ENCODE results near the gene CCL22. TPM values are rescaled to one million over a fixed set of nuclear protein-coding genes. Genes with fewer than 3 reads are reported as not detected.

CCL22 gene
- polyA plus RNA-seq, 2 of the 4 experiments (the other 2 are of a cell fraction), result not detected

DNA sequence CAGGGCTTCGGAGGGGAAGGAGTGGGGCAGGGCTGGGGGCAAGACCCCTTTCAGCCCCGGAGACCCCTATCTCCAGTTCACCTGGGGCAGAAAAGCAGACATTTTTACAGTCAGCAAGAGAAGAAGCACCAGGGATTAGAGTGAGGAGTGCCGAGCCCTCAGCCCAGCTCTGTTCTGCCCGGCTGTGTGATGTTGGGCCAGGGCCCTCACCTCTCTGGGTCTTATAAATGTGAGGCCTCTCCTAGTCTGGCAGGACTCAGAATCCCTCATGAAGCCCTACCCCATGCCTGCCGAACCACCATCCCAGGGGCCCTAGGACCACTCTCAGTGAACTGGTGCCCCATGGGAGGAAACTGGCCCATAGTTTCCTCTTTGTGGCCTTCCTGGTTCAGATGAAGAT, 26.5 kb downstream of the CCL22 start (continued):
- TF ChIP-seq, protein P1, sequence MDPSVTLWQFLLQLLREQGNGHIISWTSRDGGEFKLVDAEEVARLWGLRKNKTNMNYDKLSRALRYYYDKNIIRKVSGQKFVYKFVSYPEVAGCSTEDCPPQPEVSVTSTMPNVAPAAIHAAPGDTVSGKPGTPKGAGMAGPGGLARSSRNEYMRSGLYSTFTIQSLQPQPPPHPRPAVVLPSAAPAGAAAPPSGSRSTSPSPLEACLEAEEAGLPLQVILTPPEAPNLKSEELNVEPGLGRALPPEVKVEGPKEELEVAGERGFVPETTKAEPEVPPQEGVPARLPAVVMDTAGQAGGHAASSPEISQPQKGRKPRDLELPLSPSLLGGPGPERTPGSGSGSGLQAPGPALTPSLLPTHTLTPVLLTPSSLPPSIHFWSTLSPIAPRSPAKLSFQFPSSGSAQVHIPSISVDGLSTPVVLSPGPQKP (IDR thresholded peaks at IDR 0.05; ENCODE audit: low read depth, low read length), result no peak
- TF ChIP-seq RNF2 (IDR thresholded peaks at IDR 0.05; ENCODE audit: borderline replicate concordance, low read depth), result no peak

- FAIRE-seq, result no peak
- no peak overlapping the region for H3K4me2 ChIP-seq
- CTCF ChIA-PET, result interaction anchor here (0.8 to 1.9 kb wide), 8 partner anchors 9 to 133 kb away, joined by 3 to 6 read pairs (median 4); no protein-coding TSS in a partner anchor
Observed at GRCh38 chr16:57386381-57386951, 27.9 kb downstream of the CCL22 start.

GRCh38 chr16:57387598-57388354, 29.2 kb downstream of the CCL22 start:
- H3K9me3 ChIP-seq, result no peaks in the 10 kb centered on the region
- peaks cover 24% of the 10 kb centered on the region for H3K4me1 ChIP-seq
- DNase-seq (ENCODE audit: low read depth in 1 of 2, low spot score in 1 of 2) (no peak), FAIRE-seq (no peak), ATAC-seq (peak in 1 of 2 experiments; percentile 40; a peak in 2 of 6 replicates)
- H3K27ac ChIP-seq, result peak overlapping the region; percentile 53 to 65; a peak in 4 of 6 replicates
- 49% methylated on average over 3 of the region's 3 CpGs for WGBS (ENCODE audit: missing lambda C conversion rate)
- CTCF ChIA-PET, result interaction anchor here (0.9 to 1.5 kb wide), 4 partner anchors 9 to 68 kb away, joined by 3 to 4 read pairs (median 4); no protein-coding TSS in a partner anchor
- H3K4me2 ChIP-seq, result peak overlapping the region; percentile 45
- POLR2A ChIA-PET, result no interaction called here
- no peak overlapping the region for H3K4me3 ChIP-seq
- TF ChIP-seq EP300 (IDR thresholded peaks at IDR 0.05) (no peak), SREBF2 (IDR thresholded peaks at IDR 0.05) (no peak), SMC3 (IDR thresholded peaks at IDR 0.05) (no peak), CTCF (IDR thresholded peaks at IDR 0.05) (no peak), GATA3 (IDR thresholded peaks at IDR 0.05; ENCODE audit: borderline replicate concordance) (no peak), PHF8 (IDR thresholded peaks at IDR 0.05; ENCODE audit: borderline replicate concordance, low read depth) (no peak), HDAC2 (IDR thresholded peaks at IDR 0.05) (no peak), MAX (IDR thresholded peaks at IDR 0.05) (no peak)
- TF ChIP-seq, protein P1 (IDR thresholded peaks at IDR 0.05; ENCODE audit: low read depth, low read length), result no peak
- TF ChIP-seq, protein P2, sequence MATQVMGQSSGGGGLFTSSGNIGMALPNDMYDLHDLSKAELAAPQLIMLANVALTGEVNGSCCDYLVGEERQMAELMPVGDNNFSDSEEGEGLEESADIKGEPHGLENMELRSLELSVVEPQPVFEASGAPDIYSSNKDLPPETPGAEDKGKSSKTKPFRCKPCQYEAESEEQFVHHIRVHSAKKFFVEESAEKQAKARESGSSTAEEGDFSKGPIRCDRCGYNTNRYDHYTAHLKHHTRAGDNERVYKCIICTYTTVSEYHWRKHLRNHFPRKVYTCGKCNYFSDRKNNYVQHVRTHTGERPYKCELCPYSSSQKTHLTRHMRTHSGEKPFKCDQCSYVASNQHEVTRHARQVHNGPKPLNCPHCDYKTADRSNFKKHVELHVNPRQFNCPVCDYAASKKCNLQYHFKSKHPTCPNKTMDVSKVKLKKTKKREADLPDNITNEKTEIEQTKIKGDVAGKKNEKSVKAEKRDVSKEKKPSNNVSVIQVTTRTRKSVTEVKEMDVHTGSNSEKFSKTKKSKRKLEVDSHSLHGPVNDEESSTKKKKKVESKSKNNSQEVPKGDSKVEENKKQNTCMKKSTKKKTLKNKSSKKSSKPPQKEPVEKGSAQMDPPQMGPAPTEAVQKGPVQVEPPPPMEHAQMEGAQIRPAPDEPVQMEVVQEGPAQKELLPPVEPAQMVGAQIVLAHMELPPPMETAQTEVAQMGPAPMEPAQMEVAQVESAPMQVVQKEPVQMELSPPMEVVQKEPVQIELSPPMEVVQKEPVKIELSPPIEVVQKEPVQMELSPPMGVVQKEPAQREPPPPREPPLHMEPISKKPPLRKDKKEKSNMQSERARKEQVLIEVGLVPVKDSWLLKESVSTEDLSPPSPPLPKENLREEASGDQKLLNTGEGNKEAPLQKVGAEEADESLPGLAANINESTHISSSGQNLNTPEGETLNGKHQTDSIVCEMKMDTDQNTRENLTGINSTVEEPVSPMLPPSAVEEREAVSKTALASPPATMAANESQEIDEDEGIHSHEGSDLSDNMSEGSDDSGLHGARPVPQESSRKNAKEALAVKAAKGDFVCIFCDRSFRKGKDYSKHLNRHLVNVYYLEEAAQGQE (IDR thresholded peaks at IDR 0.05), result no peak

More at GRCh38 chr16:57386381-57386951, 27.9 kb downstream of the CCL22 start:
- no peak overlapping the region for H3K4me3 ChIP-seq
- H3K27ac ChIP-seq, result no peak overlapping the region
- DNase-seq (ENCODE audit: low read depth in 1 of 2, low spot score in 1 of 2), result no peak
- WGBS (ENCODE audit: missing lambda C conversion rate), result 93% methylated on average over 5 of the region's 5 CpGs
- POLR2A ChIA-PET, result no interaction called here
- no peak for ATAC-seq
- peaks cover 24% of the 10 kb centered on the region for H3K4me1 ChIP-seq
- TF ChIP-seq ESRRA (IDR thresholded peaks at IDR 0.05; ENCODE audit: borderline replicate concordance, low read length), result no peak
- TF ChIP-seq FOSL2 (IDR thresholded peaks at IDR 0.05), result no peak
- no peak for TF ChIP-seq FOSL2 (CRISPR knock-in tag; IDR thresholded peaks at IDR 0.05)
- TF ChIP-seq, protein P2 (IDR thresholded peaks at IDR 0.05), result no peak
- TF ChIP-seq JUN (IDR thresholded peaks at IDR 0.05), result no peak
- TF ChIP-seq CHD4 (IDR thresholded peaks at IDR 0.05; ENCODE audit: borderline replicate concordance), result no peak
- TF ChIP-seq TP53 (CRISPR knock-in tag; IDR thresholded peaks at IDR 0.05), result no peak
- no peak for TF ChIP-seq JUNB (IDR thresholded peaks at IDR 0.05)
- TF ChIP-seq TFCP2L1 (CRISPR knock-in tag; IDR thresholded peaks at IDR 0.05), result no peak
- no peak for TF ChIP-seq BHLHE40 (IDR thresholded peaks at IDR 0.05; ENCODE audit: low read depth, low read length)
- TF ChIP-seq POLR2AphosphoS2 (conservative IDR thresholded peaks at IDR 0.05; ENCODE audit: low read length), result no peak
- no peak for TF ChIP-seq RNF2 (IDR thresholded peaks at IDR 0.05; ENCODE audit: borderline replicate concordance, low read depth)
- no peak for TF ChIP-seq FOXS1 (CRISPR knock-in tag; IDR thresholded peaks at IDR 0.05)
- no peak for TF ChIP-seq EHMT2 (IDR thresholded peaks at IDR 0.05; ENCODE audit: low read depth)
- TF ChIP-seq NFE2L2 (conservative IDR thresholded peaks at IDR 0.05; ENCODE audit: low read length), result no peak
- TF ChIP-seq CBX8 (IDR thresholded peaks at IDR 0.05), result no peak
- H3K9me3 ChIP-seq, result no peaks in the 10 kb centered on the region

All from A549 (cell line).